GM18861 (cell line): ENCODE results near the gene RIC1.
"Not testable (repeated sequence)": the region's sequence is repeated elsewhere in the genome, so short reads cannot be mapped to it uniquely, and the experiment has no call there.

Experiments
- ATAC-seq: cut with Tn5 transposase; IDR thresholded peaks from one replicate; pipeline ENCODE4 v1.9.1; 2021; ENCODE audit not compliant: unreplicated experiment

Gene RIC1

GRCh38 chr9:5622016-5622415 is 6.9 kb upstream of the RIC1 start:
- no peak for ATAC-seq

GRCh38 chr9:5624655-5625054 is 4.3 kb upstream of the RIC1 start:
- ATAC-seq = peak; percentile 16

GRCh38 chr9:5626727-5627634 is 1.9 kb upstream of the RIC1 start:
- peak; percentile 50 for ATAC-seq

DNA sequence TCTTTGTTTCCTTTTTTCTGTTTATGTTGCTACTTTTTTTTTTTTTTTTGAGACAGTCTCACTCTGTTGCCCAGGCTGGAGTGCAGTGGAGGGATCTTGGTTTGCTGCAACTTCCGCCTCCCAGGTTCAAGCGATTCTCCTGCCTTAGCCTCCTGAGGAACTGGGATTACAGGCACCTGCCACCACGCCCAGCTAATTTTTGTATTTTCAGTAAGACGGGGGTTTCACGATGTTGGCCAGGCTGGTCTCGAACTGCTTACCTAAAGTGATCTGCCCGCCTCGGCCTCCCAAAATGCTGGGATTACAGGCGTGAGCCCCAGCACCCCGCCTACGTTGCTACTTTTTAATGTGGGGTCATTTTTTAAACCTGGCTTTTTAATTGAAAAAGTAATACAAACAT is 1.2 kb upstream of the RIC1 start:
- ATAC-seq = not testable (repeated sequence)

- no peak for ATAC-seq
Observed at GRCh38 chr9:5628183-5628529, 751 bp upstream of the RIC1 start.

GRCh38 chr9:5629312-5630080 is 589 bp downstream of the RIC1 start:
- peak; percentile 0 for ATAC-seq

- no peak for ATAC-seq
Observed at GRCh38 chr9:5630081-5630507, 1.2 kb downstream of the RIC1 start.

DNA sequence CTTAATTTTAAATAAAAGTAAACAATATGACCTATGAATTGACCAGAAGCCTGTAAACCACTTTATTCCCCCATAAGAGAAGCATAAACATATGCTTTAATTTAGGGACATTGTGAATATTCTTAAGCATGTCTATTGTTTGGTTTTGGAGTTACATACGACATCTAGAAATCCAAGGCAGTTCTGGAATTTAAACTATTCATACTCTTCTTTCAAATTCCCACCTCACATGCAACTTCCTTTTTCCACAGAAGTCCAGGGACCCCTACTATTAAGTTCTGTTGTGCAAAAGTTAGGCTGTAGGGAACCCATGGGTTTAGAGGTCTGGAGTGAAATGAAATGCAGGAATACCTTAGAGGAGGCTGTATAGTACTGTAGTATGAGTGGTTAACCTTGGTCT is 2.1 kb downstream of the RIC1 start:
- ATAC-seq = no peak

GRCh38 chr9:5632540-5632939 is 3.6 kb downstream of the RIC1 start:
- ATAC-seq = no peak

GRCh38 chr9:5633243-5633642 is 4.3 kb downstream of the RIC1 start:
- ATAC-seq = no peak

- no peak for ATAC-seq
Observed at GRCh38 chr9:5635390-5635789, 6.5 kb downstream of the RIC1 start.

DNA sequence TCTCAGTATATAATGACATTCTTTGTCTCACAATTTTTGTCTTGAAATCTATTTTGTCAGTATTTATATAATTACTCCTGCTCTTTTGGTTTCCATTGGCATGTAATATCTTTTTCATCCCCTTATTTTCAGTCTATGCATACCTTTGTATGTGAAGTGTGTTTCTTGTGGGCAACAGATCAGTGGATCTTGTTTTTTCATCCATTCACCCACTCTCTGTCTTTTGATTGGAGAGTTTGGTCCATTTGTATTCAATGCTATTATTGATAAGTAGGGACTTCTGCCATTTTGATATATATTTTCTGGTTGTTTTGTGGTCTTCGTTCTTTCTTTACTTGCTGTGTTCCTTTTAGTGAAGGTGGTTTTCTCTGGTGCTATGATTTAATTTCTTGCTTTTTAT is 10.9 kb downstream of the RIC1 start:
- ATAC-seq = no peak

- no peak for ATAC-seq
Observed at GRCh38 chr9:5642170-5642569, 13.3 kb downstream of the RIC1 start.

DNA sequence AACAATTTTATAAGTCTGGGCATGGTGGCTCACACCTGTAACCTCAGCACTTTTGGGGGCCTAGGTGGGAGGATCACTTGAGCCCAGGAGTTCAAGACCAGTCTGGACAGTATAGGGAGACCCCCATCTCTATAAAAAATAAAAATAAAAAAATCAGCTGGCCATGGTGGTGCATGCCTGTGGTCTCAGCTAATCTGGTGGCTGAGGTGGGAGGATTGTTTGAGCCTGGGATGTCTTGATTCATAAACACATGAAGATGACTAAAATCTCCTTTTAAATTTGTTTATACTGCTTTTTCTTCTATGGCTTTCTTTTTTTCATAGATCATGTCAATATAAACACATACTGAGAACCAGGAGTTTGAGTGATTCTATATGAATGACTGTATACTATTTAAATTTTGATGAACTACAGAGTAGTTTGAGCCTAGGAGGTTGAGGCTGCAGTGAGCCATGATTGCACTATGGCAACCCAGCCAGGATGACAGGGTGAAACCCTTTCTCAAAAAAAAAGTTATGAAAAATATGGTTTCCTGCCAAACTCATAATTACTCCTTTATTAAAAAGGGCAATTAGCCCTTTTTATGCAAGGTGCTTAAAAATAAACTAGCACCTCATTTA is 14.2 kb downstream of the RIC1 start:
- no peak for ATAC-seq

DNA sequence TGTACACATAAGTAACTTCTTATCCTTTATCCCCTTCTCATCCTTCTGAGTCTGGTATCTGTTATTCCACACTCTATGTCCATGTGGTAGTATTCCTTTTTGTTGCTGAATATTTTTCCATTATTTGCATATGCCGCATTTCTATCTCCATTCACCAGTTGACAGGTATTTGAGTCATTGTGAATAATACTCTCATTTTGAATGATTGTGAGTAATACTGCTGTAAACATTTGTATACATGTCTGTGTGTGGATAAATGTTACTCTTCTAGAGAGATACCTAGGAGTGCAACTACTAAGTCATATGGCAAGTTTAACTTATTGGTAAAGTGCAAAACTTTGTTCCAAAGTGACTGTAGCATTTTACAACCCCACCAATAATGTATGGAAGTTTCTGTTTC is 15.6 kb downstream of the RIC1 start:
- no peak for ATAC-seq

GRCh38 chr9:5646116-5646515 is 17.2 kb downstream of the RIC1 start:
- ATAC-seq = no peak

- no peak for ATAC-seq
Observed at GRCh38 chr9:5650356-5651105, 21.6 kb downstream of the RIC1 start.

DNA sequence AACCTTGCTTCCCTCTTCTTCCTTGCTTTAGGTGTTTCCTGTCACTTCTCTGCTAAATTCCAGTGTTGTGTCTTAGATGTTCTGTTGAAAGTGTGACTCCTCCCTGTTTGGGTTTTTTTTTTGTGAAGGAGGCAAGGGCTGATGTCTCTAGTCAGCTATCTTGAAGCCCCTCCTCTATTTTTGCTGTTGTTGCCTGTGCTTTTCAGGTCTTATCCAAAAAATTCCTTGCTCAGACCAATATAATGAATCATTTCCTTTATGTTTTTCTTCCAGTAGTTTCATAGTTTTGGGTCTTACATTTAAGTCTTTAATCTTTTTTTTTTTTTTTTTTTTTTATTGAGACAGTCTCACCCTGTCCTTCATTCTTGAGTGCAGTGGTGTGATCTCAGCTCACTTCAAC is 22.3 kb downstream of the RIC1 start:
- no peak for ATAC-seq

DNA sequence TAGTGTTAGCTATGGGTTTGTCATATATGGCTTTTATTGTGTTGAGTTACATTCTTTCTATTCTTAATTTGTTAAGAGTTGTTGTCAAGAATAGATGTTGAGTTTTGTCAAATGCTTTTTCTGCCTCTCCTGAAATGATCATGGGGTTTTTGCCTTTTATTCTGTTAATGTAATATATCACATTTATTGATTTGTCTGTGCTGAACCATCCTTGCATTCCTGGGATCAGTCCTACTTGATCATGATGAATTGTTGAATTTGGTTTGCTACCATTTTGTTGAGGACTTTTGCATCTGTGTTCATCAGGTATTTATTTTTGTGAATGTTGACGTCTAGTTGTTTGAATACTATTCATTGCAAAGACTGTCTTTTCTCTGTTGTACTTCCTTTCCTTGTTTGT is 23.9 kb downstream of the RIC1 start:
- no peak for ATAC-seq

GRCh38 chr9:5662804-5663203 is 33.9 kb downstream of the RIC1 start:
- not testable (repeated sequence) for ATAC-seq

- no peak for ATAC-seq
Observed at GRCh38 chr9:5665059-5665458, 36.2 kb downstream of the RIC1 start.
